SK-N-SH (cell line): ENCODE measurements around the gene MAN2A1.

Source experiments
- CHD2 ChIP-seq: fragments of 150-350 bp; IDR thresholded peaks from 2 replicates; pipeline ENCODE4 v1.6.1; 2018; ENCODE audit warnings: low read length; ENCODE audit not compliant: partially characterized antibody
- CTCF ChIP-seq: fragments of 200-600 bp; sonication (generic); IDR thresholded peaks from 2 replicates; pipeline ENCODE4 v1.6.1; 2017; ENCODE audit warnings: antibody characterized with exemption, mild to moderate bottlenecking, moderate library complexity
- EP300 ChIP-seq, 2 experiments: IDR thresholded peaks; 2 replicates each; pipeline versions ENCODE4 v1.4.0 to v1.6.1; 2012; ENCODE audit warnings: borderline replicate concordance in 1 of 2, low read depth in 1 of 2, low read length in 1 of 2
- EZH2phosphoT487 ChIP-seq: fragments of 200-600 bp; sonication (generic); IDR thresholded peaks from 2 replicates; pipeline ENCODE4 v1.6.1; 2017; ENCODE audit warnings: low read depth, mixed run types, mild to moderate bottlenecking, antibody characterized with exemption, moderate library complexity, borderline replicate concordance
- FOXM1 ChIP-seq: IDR thresholded peaks from 2 replicates; pipeline ENCODE4 v1.4.0; 2012; ENCODE audit warnings: low read depth, mild to moderate bottlenecking
- JUND ChIP-seq: IDR thresholded peaks from 2 replicates; pipeline ENCODE4 v1.4.0; 2012
- POLR2AphosphoS5 ChIP-seq: IDR thresholded peaks from 2 replicates; pipeline ENCODE4 v1.6.1; 2012; ENCODE audit warnings: low read depth, low read length
- RAD21 ChIP-seq: IDR thresholded peaks from 2 replicates; pipeline ENCODE4 v1.6.1; 2012; ENCODE audit warnings: mild to moderate bottlenecking, low read length
- REST ChIP-seq: IDR thresholded peaks from 2 replicates; pipeline ENCODE4 v1.6.1; 2012; ENCODE audit warnings: mild to moderate bottlenecking, low read depth, low read length, moderate library complexity
- SMC3 ChIP-seq: IDR thresholded peaks from 2 replicates; pipeline ENCODE4 v1.6.1; 2012; ENCODE audit warnings: low read depth, low read length, improper control_type of control experiment
- TAF1 ChIP-seq: IDR thresholded peaks from 2 replicates; pipeline ENCODE4 v1.6.1; 2012; ENCODE audit warnings: low read depth, mild to moderate bottlenecking, low read length, moderate library complexity, borderline replicate concordance
- TEAD4 ChIP-seq: IDR thresholded peaks from 2 replicates; pipeline ENCODE4 v1.4.0; 2012; ENCODE audit warnings: mild to moderate bottlenecking, borderline replicate concordance; ENCODE audit not compliant: insufficient read depth
- USF1 ChIP-seq: IDR thresholded peaks from 2 replicates; pipeline ENCODE4 v1.4.0; 2012; ENCODE audit warnings: low read depth, borderline replicate concordance
- YY1 ChIP-seq: IDR thresholded peaks from 2 replicates; pipeline ENCODE4 v1.4.0; 2012; ENCODE audit warnings: low read depth, mild to moderate bottlenecking

GRCh38 chr5:109775130-109775529 lies 85.4 kb downstream of the MAN2A1 start:
- TF ChIP-seq CTCF (no peak), EZH2phosphoT487 (no peak), USF1 (no peak), TAF1 (no peak), REST (no peak), SMC3 (no peak), JUND (no peak), CHD2 (no peak), RAD21 (no peak), TEAD4 (no peak), EP300 (IDR thresholded peaks at IDR 0.05; ENCODE audit: borderline replicate concordance in 1 of 2, low read depth in 1 of 2, low read length in 1 of 2) (no peak), FOXM1 (no peak), POLR2AphosphoS5 (no peak), YY1 (no peak)
